ENCODE data around the gene FMNL1.

Gene FMNL1

GRCh38 chr17:45221081-45222013, at the start of gene FMNL1:
Gene FMNL1 (plus strand): TSS chr17:45221885. CDS start chr17:45222125, 240 bp downstream.
- Mint-ChIP-seq H3K36me3 (ENCODE audit: low read depth) (peaks cover 58% of the 10 kb centered on the region), H3K9me3 (no peaks in the 10 kb centered on the region), H3K27me3 (no peaks in the 10 kb centered on the region), H3K27ac (peak within 1 kb of the TSS; percentile 98), H3K4me3 (peak within 1 kb of the TSS; percentile 99), H3K4me1 (ENCODE audit: low read depth) (peaks cover 57% of the 10 kb centered on the region)

- H3K4me3 Mint-ChIP-seq, result peak overlapping the region; percentile 77
- no peaks in the 10 kb centered on the region for H3K36me3 Mint-ChIP-seq (ENCODE audit: low read depth)
- peaks cover 26% of the 10 kb centered on the region for H3K4me1 Mint-ChIP-seq (ENCODE audit: low read depth)
- H3K27me3 Mint-ChIP-seq, result no peaks in the 10 kb centered on the region
- peak overlapping the region; percentile 36 for H3K27ac Mint-ChIP-seq
- no peaks in the 10 kb centered on the region for H3K9me3 Mint-ChIP-seq
These were observed 49.5 kb upstream of the FMNL1 start for GRCh38 chr17:45172232-45172540.

- H3K27me3 Mint-ChIP-seq, result no peaks in the 10 kb centered on the region
- peaks cover 26% of the 10 kb centered on the region for H3K4me1 Mint-ChIP-seq (ENCODE audit: low read depth)
- peak overlapping the region; percentile 77 for H3K4me3 Mint-ChIP-seq
- no peaks in the 10 kb centered on the region for H3K9me3 Mint-ChIP-seq
- H3K27ac Mint-ChIP-seq, result peak overlapping the region; percentile 92
- no peaks in the 10 kb centered on the region for H3K36me3 Mint-ChIP-seq (ENCODE audit: low read depth)
These were observed 49.0 kb upstream of the FMNL1 start for GRCh38 chr17:45172541-45173286.

- Mint-ChIP-seq H3K4me1 (ENCODE audit: low read depth) (peaks cover 22% of the 10 kb centered on the region), H3K36me3 (ENCODE audit: low read depth) (no peaks in the 10 kb centered on the region), H3K27ac (no peak overlapping the region), H3K9me3 (no peaks in the 10 kb centered on the region), H3K4me3 (no peak overlapping the region), H3K27me3 (no peaks in the 10 kb centered on the region)
These were observed 45.9 kb upstream of the FMNL1 start for GRCh38 chr17:45175759-45176115.

- no peaks in the 10 kb centered on the region for H3K27me3 Mint-ChIP-seq
- peaks cover 6% of the 10 kb centered on the region for H3K4me1 Mint-ChIP-seq (ENCODE audit: low read depth)
- H3K4me3 Mint-ChIP-seq, result no peak overlapping the region
- no peaks in the 10 kb centered on the region for H3K36me3 Mint-ChIP-seq (ENCODE audit: low read depth)
- H3K9me3 Mint-ChIP-seq, result no peaks in the 10 kb centered on the region
- no peak overlapping the region for H3K27ac Mint-ChIP-seq
These were observed 44.1 kb upstream of the FMNL1 start for GRCh38 chr17:45177563-45177962.

- Mint-ChIP-seq H3K27me3 (no peaks in the 10 kb centered on the region), H3K9me3 (no peaks in the 10 kb centered on the region), H3K4me3 (no peak overlapping the region), H3K36me3 (ENCODE audit: low read depth) (no peaks in the 10 kb centered on the region), H3K27ac (no peak overlapping the region), H3K4me1 (ENCODE audit: low read depth) (no peaks in the 10 kb centered on the region)
These were observed 37.5 kb upstream of the FMNL1 start for GRCh38 chr17:45184144-45184543.

GRCh38 chr17:45186801-45187354, 34.8 kb upstream of the FMNL1 start:
- no peak overlapping the region for H3K27ac Mint-ChIP-seq
- H3K4me3 Mint-ChIP-seq, result no peak overlapping the region
- no peaks in the 10 kb centered on the region for H3K9me3 Mint-ChIP-seq

GRCh38 chr17:45189009-45189408, 32.7 kb upstream of the FMNL1 start:
- Mint-ChIP-seq H3K4me3 (no peak overlapping the region), H3K36me3 (ENCODE audit: low read depth) (no peaks in the 10 kb centered on the region), H3K9me3 (no peaks in the 10 kb centered on the region), H3K27me3 (no peaks in the 10 kb centered on the region), H3K4me1 (ENCODE audit: low read depth) (no peaks in the 10 kb centered on the region), H3K27ac (no peak overlapping the region)

More at GRCh38 chr17:45186801-45187354, 34.8 kb upstream of the FMNL1 start:
- Mint-ChIP-seq H3K27me3 (no peaks in the 10 kb centered on the region), H3K4me1 (ENCODE audit: low read depth) (no peaks in the 10 kb centered on the region), H3K36me3 (ENCODE audit: low read depth) (no peaks in the 10 kb centered on the region)

GRCh38 chr17:45190503-45191255, 31.0 kb upstream of the FMNL1 start:
- no peaks in the 10 kb centered on the region for H3K9me3 Mint-ChIP-seq
- no peak overlapping the region for H3K4me3 Mint-ChIP-seq
- no peak overlapping the region for H3K27ac Mint-ChIP-seq
- no peaks in the 10 kb centered on the region for H3K36me3 Mint-ChIP-seq (ENCODE audit: low read depth)
- no peaks in the 10 kb centered on the region for H3K27me3 Mint-ChIP-seq
- no peaks in the 10 kb centered on the region for H3K4me1 Mint-ChIP-seq (ENCODE audit: low read depth)

- no peaks in the 10 kb centered on the region for H3K9me3 Mint-ChIP-seq
- H3K27me3 Mint-ChIP-seq, result no peaks in the 10 kb centered on the region
- H3K4me1 Mint-ChIP-seq (ENCODE audit: low read depth), result no peaks in the 10 kb centered on the region
- no peaks in the 10 kb centered on the region for H3K36me3 Mint-ChIP-seq (ENCODE audit: low read depth)
- H3K4me3 Mint-ChIP-seq, result no peak overlapping the region
- no peak overlapping the region for H3K27ac Mint-ChIP-seq
These were observed 26.3 kb upstream of the FMNL1 start for GRCh38 chr17:45195424-45195823.

GRCh38 chr17:45197108-45197507, 24.6 kb upstream of the FMNL1 start:
- no peaks in the 10 kb centered on the region for H3K9me3 Mint-ChIP-seq
- H3K36me3 Mint-ChIP-seq (ENCODE audit: low read depth), result no peaks in the 10 kb centered on the region
- H3K27ac Mint-ChIP-seq, result no peak overlapping the region
- no peaks in the 10 kb centered on the region for H3K27me3 Mint-ChIP-seq
- H3K4me1 Mint-ChIP-seq (ENCODE audit: low read depth), result no peaks in the 10 kb centered on the region
- no peak overlapping the region for H3K4me3 Mint-ChIP-seq

GRCh38 chr17:45197555-45198334, 23.9 kb upstream of the FMNL1 start:
- Mint-ChIP-seq H3K27ac (no peak overlapping the region), H3K27me3 (no peaks in the 10 kb centered on the region), H3K36me3 (ENCODE audit: low read depth) (no peaks in the 10 kb centered on the region), H3K9me3 (no peaks in the 10 kb centered on the region), H3K4me1 (ENCODE audit: low read depth) (no peaks in the 10 kb centered on the region), H3K4me3 (no peak overlapping the region)

GRCh38 chr17:45200701-45201100, 21.0 kb upstream of the FMNL1 start:
- Mint-ChIP-seq H3K27ac (no peak overlapping the region), H3K36me3 (ENCODE audit: low read depth) (no peaks in the 10 kb centered on the region), H3K4me3 (no peak overlapping the region), H3K27me3 (no peaks in the 10 kb centered on the region), H3K9me3 (no peaks in the 10 kb centered on the region), H3K4me1 (ENCODE audit: low read depth) (no peaks in the 10 kb centered on the region)

- no peaks in the 10 kb centered on the region for H3K4me1 Mint-ChIP-seq (ENCODE audit: low read depth)
- no peak overlapping the region for H3K4me3 Mint-ChIP-seq
- H3K9me3 Mint-ChIP-seq, result no peaks in the 10 kb centered on the region
- H3K27me3 Mint-ChIP-seq, result no peaks in the 10 kb centered on the region
- H3K36me3 Mint-ChIP-seq (ENCODE audit: low read depth), result no peaks in the 10 kb centered on the region
- no peak overlapping the region for H3K27ac Mint-ChIP-seq
These were observed 20.2 kb upstream of the FMNL1 start for GRCh38 chr17:45201457-45201856.

Measured in stimulated activated naive CD8-positive, alpha-beta T cell treated with anti-CD3 and anti-CD28 coated beads, Interleukin-15, Interleukin-2, amounts not matched to agents 100 ng/mL and 50 ng/mL, for 24 hours (primary cell).